NCI-H2081 treated with DMSO at 0.1 percent for 48 hours (cell line): Measurements from ENCODE around the gene ZBTB6.

ENCODE experiments used
- DNase-seq: peaks from one replicate; lab custom pipeline; 2025; lab: John Stamatoyannopoulos, UW

Gene ZBTB6, protein sequence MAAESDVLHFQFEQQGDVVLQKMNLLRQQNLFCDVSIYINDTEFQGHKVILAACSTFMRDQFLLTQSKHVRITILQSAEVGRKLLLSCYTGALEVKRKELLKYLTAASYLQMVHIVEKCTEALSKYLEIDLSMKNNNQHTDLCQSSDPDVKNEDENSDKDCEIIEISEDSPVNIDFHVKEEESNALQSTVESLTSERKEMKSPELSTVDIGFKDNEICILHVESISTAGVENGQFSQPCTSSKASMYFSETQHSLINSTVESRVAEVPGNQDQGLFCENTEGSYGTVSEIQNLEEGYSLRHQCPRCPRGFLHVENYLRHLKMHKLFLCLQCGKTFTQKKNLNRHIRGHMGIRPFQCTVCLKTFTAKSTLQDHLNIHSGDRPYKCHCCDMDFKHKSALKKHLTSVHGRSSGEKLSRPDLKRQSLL

DNA sequence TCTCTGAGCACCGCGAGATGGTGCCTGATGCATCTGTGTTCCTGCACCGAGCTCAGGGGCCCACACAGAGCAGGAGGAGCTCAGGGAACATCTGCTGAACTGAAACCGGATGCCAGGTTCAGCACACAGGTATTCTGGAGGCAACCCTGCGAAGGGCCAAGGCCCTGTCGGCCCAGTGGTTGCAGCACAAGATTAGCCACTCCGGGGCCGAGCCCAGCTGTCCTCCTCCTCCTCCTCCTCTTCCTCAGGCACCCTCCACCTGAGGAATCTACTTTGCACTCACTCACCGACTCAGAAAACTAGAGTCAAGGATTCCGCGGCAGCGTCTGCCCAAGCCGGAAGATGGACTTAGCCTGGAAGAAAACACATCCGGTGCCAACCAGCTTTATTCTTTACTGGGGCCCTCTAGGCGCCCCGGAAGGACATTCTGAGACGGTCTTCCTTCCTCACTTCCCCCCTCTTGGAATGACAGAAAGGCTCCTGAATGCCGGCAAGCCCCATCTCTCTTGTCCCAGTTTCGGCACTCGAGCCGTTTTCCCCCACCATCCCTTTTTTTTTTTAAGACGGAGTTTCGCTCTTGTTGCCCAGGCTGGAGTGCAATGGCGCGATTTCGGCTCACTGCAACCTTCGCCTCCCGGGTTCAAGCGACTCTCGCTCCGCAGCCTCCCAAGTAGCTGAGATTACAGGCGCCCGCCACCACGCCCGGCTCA, at the start of gene ZBTB6:
TSS of gene ZBTB6 (minus strand) at position 360 of the 710 bp plus-strand sequence. CDS start 1,251 bp downstream, outside the sequence.
- peak; percentile 51 for DNase-seq

DNA sequence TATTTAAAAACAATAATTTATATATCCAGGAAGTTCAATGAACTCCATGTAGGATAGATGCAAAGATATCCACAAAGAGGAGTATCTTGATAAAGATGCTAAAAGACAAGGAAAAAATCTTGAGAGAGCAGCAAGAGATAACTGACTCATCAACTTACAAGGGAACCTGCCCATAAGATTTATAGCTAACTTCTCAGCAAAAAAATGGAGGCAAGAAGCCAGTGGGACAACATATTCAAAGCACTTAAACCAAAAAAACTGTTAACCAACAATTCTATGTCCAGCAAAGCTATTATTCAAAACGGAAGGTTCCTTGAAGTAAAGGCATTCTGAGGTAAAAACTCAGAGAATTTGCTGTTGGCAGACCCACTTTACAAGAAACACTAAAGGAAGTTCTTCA, 48.0 kb upstream of the ZBTB6 start:
- no peak for DNase-seq

DNA sequence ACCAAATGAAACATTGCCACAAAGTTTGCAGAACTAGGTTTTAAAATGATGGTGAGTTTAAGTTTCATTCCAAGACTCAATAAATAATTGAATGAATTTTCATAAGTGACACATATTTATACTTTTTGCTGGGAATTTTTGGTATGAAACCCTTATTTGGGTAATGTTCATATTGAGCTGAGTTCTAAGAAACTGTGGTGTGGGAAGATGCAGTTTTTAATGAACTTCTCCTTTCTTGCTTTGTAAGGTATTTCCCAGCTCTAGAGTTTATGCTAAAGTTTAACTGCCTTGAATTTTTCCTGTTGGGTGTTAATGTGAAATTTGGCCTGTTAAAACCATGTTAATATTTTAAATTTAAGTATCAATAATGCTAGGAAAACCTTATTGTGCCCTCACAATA, 42.8 kb upstream of the ZBTB6 start:
- DNase-seq = no peak

DNA sequence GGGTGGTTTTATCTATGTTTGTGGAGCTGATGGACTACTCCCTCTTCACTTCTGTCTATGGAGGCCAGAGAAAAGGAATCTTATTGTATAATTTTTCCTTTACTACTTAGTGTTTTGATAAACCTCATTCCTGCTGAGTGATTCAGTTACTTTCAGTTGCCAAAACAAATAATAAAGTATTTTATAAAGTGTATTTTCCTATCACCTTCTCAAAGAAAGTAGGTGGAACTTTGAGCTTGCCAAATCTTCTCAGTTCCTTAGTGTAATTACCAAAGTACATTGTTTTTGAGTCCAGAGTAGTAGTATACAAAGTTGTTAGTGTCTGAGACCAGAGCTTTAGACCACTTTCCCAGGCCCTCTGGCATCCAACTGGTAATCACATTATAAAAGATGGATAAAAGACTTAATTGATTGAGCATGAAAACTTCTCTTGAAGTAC, 41.1 kb upstream of the ZBTB6 start:
- DNase-seq = no peak

DNA sequence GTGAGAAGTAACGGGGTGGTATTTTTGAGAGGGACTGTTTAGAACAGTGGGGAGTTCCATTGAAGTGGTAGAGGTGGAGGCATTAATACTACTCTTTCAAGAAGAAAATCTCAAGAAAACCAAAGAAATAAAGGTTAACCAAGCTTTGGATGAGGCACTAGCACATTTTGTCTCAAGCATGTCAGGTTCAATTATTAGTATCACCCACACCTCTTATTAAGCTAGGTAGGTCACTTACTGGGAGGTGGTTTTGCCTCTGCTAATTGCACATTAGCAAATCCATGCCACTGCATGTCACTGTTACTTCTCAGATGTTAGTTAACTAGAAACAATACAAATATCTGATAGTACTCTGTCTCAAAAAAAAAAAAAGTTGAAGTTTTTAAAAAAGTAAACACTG, 37.9 kb upstream of the ZBTB6 start:
- no peak for DNase-seq

DNA sequence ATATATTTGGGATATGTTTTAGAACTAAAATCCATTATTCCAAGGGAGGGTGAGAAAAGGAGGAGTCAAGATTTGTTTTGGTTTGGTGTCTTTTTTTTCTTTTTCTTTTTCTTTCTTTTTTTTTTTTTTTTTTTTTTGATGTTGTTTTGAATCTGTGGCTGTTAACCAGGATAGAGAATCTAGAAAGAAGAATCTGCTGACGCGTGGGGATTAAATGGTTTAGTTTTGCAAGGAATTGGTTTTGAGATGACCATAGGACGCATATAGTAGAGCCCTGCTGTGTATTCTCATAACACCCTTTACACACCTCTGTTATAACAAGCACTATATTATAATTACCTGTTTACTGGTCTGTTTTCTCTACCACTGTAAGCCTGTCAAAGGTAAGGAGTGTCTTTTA, 37.1 kb upstream of the ZBTB6 start:
- no peak for DNase-seq

DNA sequence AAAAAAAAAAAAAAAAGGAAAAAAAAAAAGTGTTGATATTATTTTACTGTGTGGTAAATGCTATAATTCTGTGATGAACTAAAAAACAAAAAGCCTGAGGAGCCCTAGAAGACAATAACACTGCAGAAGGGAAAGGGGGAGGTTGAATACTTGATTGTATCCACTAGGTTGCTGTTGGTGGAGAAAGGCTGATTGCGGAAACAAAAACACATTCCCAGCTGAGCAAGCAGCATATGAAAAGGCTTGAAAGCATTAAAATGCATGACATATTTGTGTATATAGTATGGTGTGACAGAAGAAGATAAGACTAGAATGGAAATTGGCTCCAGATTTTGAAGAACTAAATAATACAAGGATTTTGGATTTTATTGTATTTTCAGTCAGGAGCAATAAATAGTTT, 36.6 kb upstream of the ZBTB6 start:
- DNase-seq = no peak

DNA sequence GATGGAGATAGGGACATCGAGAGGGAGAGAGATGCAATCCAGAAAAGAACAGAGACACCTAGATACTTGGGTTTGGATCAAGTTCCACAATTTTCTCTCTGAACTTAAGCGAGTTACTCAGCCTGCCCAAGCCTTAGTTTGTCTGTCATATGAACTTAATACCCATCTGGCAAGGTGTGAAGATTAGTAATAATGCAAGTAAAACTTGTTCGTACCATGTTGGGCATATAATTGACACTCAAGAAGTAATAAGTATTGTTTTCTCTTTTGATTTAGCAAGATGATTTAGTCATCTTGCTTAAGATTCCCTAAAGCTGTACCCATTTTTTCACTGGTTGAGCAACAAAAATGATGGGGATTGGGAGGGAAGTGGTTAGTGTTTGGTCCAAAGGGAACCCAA, 35.2 kb upstream of the ZBTB6 start:
- no peak for DNase-seq

DNA sequence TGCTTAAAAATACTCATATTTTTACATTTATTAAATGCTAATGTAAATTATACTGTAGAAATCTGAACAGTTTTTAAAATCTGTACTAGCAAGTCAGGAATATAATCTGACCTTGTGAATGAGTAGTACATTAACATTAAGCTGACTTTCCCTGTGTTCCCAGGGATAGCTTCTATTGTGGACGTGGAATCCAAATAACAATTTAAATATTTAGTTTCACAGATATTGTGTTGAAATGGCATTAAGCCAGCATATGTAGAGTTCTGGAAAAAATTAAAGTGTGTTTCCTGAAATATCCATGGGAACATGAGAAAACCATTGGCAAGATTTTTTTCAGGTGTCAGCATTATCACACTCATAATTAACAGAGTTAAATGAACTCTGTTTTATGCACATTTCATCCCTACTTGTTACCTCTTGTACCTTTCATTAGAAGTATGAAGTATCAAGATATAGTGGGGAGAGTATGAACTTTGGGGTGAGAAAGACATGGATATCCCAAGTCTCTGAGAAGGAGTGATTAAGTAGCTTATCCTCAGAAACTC, 33.4 kb upstream of the ZBTB6 start:
- DNase-seq = no peak

DNA sequence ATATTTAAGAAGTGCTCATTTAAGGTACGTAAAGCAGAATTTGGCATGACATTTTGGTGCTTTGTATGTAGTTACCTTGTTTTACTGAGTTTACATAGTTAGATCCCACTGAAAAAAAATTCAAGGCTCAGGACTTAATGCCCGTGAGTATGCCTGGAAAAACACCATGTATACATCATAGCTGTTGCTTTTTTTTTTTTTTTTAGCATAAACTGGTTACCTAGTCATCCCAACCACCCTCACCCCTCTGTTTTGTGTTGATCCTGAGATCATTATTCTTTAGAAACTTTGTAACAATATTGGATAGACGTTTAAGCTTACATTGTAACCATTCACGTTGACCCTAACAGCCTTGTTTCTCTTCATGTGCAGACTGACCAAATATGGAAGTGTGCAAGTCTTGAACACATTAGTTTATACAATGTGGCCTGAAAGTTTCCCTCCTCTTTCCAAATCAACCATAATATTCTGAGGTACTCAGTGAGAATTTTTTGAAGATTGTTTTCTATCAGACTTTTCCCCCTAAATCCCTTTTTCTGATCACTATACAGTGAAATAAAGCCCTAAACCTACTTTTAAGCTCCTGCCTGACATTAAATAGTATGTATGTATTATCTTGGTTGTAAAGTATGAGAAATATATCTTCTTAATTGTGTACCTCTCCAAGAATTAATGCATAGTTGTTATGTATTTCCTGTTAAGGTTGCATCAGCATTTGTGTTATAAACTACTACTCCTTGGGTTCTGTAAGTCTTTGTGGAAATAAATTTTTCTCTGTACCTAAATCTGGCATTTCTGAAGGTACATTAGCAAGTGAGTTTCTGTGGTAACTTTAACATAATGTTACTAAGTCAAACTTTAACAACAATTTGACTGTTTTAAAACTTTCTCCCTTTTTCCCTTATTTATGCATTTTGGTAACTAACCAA, 32.1 kb upstream of the ZBTB6 start:
- DNase-seq = no peak

DNA sequence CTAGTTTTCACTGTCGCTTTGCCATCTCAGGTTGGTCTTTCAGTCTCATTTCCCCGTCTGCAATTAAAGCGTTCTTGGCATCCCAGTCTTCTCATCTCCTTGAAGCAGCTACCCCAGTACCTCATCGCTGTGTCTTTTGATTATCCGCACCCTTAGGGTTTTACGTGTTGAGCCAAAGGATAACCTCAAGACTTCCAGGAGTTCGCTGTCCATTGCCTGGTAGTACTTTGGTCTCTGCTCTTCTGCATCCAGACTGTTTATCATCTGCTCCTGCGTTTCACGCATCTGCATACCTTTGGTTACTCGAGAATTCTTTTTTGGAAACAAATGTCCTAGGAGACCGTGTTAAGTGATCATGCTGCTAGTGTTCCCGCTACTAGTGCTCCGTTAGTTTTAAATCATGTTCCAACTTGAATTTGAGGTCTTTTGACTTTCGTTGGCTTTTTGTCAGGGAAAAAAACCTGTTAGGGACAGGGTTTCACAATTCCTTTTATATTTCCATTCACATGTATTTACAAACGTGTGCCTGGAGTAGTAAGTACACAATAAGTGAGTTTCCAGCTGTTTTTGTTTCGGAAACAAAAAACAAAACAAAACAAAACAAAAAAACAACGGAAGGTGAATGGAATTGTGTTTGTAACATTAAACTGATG, 28.6 kb upstream of the ZBTB6 start:
- no peak for DNase-seq

DNA sequence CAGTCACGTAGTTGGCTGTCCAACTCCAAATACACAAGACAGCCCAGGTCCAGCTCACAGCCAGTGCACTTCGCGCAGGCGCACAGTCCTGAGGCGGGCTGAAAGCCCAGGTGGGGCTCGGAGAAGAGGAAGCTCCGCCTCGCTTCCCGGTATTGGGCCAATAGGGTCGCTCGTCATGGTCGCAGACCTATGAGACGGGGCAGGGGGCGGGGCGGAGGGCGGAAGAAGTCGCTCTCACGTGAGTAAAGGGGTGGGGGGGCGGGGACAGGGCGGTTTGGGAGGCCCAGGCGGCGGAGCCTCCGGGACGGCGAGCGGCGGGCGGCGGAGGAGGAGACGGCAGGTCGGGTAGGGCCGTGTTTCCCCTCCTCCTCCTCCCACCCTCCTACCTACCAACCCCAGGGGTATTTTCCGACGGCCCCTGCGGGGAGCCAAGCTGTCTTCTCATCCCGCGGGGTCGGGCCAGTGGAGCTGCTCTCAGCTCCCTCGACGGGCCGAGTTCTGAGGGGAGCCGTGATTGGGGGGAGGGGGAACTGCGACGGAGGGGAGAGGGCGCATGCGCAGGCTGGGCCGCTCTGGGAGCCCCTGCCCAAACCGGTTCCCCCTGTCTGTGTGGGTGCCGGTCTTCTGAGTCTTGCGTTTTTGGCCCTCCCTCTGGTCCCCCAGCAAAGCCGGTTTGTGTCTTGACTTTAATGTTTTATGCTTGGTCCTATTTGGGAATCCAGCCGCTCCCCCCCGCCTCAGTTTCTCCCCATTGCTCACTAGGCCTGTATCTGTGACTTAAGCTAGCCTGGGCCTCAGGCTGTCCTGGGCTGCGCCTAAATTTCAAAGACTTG, 27.8 kb upstream of the ZBTB6 start, which contains the start of gene RABGAP1:
TSS of gene RABGAP1 (plus strand) at position 272 of the 833 bp plus-strand sequence. CDS start 16,040 bp downstream, outside the sequence.
- peak; percentile 92 for DNase-seq

DNA sequence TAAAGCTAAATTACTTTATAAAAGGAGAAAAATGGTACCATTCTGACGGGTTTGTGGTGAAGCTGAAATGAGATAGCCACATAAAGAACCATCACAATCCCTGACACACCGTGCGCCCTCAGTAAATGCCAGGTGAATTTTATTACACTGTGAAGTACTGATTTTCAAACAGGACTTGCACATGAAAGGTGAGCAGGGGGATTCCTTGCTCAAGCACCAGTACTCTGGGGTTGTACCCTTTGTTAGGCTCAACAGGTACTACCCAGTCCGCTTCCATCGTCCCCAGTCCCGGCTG, 27.3 kb upstream of the ZBTB6 start:
- no peak for DNase-seq

DNA sequence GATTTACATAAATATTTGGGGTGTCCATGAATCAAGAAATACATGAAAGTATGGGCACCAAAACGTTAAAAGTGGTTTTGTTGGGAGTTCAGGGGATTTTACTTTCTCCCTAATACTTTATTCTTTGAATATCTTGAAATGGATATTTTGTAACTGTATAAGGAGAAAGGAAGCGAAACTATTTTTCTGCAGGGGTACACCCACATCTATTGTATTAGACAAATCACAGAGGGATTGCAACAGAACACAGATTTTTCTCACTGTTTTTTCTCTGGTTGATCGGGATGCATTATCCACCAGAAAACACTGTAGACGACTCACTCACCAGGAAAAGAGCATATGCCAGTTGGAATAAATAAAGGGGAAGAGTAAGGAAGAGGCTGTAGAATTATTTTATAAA, 26.5 kb upstream of the ZBTB6 start:
- DNase-seq = no peak

DNA sequence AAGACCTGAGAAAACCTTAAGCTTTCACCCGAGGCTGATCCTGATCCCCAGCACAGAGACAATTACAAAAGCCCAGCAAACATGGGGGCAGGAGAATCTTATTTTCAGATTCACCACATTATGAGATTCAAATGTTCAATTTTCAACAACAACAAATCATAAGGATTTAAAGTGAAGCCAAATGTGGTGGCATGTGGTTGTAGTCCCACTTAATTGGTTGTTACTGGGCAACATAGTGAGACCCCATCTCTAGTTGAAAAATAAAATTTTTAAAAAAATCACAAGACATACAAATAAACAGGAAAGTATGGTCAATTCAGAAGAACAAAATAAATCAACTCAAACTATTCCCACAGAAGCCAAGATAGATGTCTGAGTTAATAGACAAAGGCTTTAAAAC, 23.8 kb upstream of the ZBTB6 start:
- no peak for DNase-seq

DNA sequence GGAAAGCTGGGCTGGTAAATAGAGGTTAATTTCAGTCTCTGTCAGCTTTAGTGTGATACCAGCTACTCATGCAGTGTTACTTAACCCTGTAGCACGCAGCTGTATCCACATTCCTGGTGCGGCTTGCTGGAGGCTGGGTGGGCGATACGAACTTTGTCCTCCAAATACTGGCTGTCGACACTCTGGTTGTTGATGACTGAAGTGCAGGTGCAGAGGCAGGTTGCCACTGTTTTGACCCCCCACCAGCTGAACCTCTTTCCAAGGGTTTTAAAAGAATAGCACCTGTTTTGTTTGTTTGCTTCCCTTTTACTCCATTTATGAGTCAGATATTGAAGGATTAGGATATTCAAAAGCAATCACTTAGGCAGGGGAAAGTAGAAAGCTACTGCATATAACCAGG, 23.3 kb upstream of the ZBTB6 start:
- no peak for DNase-seq

DNA sequence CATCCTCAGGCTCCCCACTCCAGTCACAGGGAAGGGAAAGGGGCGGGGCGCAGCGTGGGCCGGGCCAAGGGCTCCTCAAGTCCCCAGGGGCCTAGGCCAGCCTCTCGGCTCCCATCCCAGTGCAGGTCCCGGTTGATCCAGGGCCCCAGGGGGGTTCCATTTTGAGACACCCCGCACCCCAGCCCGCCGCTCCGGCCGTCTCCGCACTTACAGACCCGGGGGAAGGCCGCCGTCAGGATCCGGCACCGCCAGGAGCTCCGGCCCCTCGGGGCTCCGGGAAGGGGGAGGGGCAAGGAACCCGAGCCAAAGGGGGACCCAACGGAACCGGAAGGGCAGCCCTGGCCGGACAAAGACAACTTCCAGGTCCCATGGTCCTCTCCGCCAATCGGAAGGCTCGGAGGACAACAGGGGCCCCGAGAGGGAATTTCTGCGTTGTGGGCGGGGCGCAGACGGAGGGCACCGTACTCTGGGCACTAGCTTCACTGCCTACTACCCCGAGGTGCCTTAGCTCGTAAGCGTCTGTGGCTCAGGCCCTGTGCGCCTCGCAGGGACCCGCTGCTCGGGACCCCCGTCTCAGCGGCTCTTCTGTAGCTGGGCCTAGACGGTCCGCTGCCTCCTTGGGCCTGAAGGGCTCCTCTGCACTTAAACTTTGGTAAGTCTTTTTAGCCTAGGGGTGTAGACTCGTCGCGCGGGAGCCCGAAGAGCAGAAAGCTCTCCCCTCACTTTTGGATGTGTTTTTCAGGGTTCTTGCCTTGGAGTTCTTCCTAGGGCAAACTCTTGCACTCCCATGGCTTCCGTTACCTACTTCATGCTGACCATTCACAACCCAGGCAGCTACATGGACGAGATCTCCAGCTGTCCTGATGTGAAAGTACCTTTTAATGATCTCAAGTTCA, 18.4 kb upstream of the ZBTB6 start, which contains the start of gene ZBTB26:
TSS of gene ZBTB26 (minus strand) at position 287 of the 896 bp plus-strand sequence. CDS start 11,578 bp downstream, outside the sequence.
- peak; percentile 66 for DNase-seq

DNA sequence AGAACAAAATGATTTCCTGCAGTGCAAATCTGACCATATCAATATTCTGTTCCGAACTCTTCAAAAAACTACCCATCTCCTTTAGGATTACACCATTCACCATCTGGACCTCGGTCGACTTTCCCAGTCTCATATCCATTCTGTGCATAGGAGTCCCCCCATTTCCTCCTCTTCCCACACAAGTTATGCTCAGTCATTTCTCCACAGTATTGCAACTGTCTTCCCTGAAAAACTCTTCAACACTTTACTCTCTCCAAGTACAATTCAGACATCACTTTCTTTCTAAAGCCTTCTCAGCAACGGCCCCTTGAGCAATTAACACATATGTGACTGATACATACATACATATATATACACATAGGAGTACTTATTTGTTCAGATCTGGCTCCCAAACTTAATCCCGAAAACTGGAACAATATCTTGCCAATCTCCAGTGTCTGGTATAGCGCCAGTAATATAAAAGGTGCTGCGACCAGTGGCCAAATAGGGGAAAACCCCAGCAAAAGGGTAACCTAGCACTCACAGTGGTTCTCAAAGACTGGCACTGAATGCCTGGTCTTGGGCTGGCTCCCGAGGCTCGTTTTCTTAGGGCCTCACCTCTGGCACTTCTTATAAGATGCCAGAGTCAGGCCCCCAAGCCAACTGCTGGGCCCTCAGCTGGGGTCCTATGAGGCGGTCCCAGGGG, 17.6 kb upstream of the ZBTB6 start:
- no peak for DNase-seq
